Tibial nerve (tissue), 4 donors: ENCODE results near the gene ANXA2R.
"Not testable (repeated sequence)": the region's sequence is repeated elsewhere in the genome, so short reads cannot be mapped to it uniquely, and the experiment has no call there.

Experiments
- CTCF ChIP-seq, 5 experiments: fragments of 200-600 bp in 3 of 5; fragments of 450-650 bp in 2 of 5; sonication (generic) in 3 of 5; IDR thresholded peaks; one replicate each; pipeline ENCODE4 v1.5.1; 2016 to 2019; ENCODE audit warnings: antibody characterized with exemption in 5 of 5, mild to moderate bottlenecking in 3 of 5, moderate library complexity in 2 of 5
- EP300 ChIP-seq, 2 donors: sonication (generic); formaldehyde crosslinking; IDR thresholded peaks; one replicate each; pipeline ENCODE4 v1.6.1; 2017; ENCODE audit warnings: antibody characterized with exemption in 2 of 2, mild to moderate bottlenecking in 1 of 2
- POLR2A ChIP-seq, 2 donors: fragments of 450-650 bp; IDR thresholded peaks; one replicate each; pipeline ENCODE4 v1.6.1; 2017; ENCODE audit warnings: antibody characterized with exemption in 2 of 2, mild to moderate bottlenecking in 2 of 2, moderate library complexity in 2 of 2

GRCh38 chr5:43086118-43086908 lies 46.2 kb upstream of the ANXA2R start:
- TF ChIP-seq POLR2A, EP300, CTCF (IDR thresholded peaks at IDR 0.05): not testable (repeated sequence)
